IPS-NIHi7 (cell line): Measurements from ENCODE around the gene CCDC12.

Source experiments
- DNase-seq: peaks from one replicate; pipeline ENCODE4 v3.0.0; 2012; ENCODE audit warnings: mixed read lengths; ENCODE audit errors: extremely low spot score

CCDC12 gene

GRCh38 chr3:46976326-46977190 is at the start of gene CCDC12:
TSS of gene CCDC12 (minus strand) at chr3:46976745. CDS start at chr3:46976732, 13 bp downstream.
- peak; percentile 99 for DNase-seq

DNA sequence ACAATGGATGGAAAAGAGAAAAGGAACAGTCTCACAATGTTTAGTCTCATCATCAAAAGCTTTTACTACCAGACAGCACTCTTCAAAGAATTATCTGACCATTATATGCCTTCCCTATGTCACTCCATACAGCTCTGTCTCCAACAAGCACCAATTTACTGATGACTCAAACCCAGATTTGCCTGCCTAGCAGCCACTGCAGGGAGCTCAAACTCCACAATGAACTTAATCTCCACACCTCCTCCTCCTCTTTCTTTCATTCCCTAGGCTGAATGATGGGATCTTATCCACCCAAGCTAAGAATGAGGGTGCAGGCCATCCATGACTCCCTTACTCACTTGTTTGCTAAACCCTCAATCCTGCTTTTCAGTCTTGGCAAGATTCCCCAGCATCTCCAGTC is 48.4 kb upstream of the CCDC12 start:
- peak; percentile 35 for DNase-seq

DNA sequence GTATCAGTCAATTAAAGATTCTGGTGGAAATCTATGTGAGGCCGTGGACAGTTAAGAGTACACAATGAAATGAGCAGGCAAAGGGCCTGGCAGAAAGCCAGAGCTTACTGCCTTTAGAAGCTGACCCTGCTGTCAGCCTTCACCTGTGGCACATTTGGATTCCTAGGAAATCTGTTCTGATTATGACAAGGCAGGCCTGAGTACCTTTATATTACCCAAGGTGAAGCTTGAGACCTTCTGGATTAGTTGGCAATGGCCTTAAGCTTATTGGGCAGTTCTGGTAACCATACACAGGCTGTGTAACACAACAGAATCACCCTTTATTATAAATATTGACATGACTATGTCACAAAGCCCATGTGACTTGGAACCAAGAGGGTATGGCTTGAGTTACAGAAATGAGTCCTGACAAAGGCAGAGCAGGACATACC is 46.1 kb upstream of the CCDC12 start:
- DNase-seq: no peak

GRCh38 chr3:47020311-47020710 is 43.8 kb upstream of the CCDC12 start:
- no peak for DNase-seq

GRCh38 chr3:47019201-47019600 is 42.7 kb upstream of the CCDC12 start:
- DNase-seq: no peak

- DNase-seq: no peak
These were observed 41.7 kb upstream of the CCDC12 start for GRCh38 chr3:47018269-47018611.

DNA sequence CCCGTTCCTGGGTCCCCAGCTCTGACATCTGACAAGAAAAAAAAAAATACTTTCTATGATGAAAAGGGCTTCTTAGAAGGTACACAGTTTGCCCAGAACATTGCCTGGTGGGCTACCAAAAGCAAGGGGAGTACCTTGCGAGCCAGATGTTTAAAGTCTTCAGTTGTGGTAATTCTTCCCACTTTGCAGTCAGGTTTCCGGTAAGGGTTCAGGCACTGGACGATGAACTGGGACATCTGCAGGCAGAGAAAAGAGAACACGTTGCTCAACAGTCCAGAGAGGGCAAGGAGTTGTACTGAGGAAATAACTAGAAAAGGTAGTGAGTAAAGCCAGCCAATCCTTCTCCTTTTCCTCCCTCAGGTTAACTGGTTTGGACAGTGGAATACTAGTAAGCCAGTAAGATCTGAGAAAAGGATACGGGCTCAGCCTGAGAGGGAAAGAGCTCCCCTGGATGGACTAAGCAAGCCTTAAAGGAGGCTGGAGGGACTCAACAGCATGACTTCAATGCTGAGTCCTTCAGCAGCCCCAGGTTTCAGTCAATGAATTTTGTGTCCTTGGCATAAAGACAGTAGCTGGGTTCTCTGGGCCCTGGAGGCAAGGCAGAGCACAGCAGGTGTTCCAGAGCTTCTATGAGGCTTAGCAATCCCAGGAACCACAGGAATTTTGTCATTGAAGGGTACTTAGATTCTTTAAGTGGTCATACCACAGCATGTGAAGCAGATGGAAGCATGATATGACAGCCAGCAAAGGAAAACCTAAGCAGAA is 41.1 kb upstream of the CCDC12 start:
- DNase-seq: no peak

DNA sequence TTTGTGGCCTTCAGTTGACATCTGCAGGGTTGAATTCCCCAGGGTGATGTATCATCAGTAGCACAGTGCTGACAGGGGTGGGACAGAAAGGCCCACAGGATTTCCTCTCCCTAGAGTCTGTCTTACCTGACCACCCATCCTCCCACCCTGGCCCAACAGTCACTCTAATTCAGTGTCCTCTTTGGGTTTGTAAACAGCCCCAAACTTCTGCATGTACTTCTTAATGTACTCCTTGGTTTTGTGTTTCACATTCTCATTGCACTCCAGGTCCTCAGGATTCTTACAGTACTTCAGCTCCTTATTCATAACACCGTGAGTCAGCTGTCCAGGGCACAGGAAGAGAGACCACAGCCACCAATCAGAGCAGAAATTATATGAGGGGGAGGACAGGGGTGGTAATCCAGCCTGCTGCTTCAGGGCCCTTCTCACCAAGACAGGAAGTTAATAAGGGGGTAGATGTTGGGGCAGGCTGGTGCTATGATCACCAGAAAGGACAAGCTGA is 40.4 kb upstream of the CCDC12 start:
- no peak for DNase-seq

DNA sequence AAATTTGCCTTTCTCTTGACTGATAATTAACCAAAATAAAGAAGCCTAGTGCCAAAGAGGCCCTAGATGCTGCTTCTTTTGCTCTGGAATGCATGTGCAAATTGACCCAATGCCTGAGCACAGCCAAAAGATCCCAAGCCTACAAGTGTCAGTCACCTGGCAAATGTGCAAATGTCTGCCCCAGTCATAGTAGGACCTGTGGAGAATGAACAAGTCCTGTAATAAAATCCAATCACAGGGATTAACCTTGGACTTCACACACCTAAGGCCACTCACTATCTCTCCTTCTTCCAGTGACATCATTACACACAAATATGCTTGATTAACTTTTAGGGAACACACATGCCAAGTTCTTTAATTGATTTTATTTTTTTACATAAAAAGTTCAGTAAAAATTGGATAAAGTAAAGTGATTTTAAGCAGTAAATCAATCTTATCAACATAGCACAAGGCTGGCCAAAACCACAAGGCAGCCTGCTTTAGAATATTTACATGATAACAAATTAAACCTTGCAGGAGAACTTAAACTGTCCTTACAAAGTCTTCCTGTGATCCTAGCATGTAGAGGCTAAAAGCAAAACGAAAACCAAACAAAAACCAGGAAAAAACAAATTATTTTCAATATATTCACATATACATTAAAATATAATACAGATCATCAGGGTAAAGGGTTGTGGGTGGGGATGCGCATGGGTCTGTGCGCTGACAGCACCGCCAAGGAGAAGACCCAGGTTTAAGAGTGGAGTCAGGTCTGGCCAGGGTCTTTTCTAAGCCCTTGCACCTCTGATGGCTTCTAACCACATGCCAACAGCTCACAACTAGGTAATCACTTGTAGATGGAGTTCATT is 39.8 kb upstream of the CCDC12 start:
- no peak for DNase-seq

DNA sequence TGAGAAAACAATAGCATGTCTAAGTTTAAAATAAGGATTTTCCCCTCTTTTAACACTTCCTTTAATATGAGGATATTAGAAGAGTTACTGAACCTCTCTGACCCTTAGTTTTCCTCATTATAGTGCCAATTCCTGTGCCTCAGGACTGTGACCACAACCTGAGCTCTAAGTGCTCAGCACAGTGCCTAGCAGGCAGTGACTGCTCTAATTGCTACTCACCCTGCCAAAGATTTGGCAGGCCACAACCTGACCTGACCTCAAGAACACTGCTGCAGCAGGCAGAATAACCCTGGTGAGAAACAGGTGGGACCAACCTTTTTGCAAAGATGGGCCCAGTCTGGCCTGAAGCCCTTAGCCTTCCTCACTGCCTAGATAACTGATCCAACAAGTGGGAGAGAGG is 38.6 kb upstream of the CCDC12 start:
- no peak for DNase-seq

DNA sequence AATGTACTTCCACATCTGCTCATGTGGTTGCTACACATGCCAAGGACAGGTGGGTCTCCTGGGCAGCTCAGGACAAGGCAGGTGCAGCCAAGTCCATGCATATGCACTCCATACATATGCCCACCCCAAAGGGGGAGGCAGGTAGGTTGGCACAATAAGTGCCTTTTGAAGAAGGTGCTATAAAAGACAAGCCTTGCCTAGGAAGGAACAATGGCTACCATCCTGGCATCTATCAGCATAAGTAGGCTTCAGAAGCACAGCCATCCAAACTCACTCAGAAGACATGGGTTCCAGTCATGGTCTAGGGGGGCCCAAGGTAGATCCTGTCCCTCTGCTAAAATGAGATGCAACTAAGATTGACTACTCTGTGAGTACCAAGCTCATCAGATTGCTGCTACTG is 37.5 kb upstream of the CCDC12 start:
- no peak for DNase-seq

DNA sequence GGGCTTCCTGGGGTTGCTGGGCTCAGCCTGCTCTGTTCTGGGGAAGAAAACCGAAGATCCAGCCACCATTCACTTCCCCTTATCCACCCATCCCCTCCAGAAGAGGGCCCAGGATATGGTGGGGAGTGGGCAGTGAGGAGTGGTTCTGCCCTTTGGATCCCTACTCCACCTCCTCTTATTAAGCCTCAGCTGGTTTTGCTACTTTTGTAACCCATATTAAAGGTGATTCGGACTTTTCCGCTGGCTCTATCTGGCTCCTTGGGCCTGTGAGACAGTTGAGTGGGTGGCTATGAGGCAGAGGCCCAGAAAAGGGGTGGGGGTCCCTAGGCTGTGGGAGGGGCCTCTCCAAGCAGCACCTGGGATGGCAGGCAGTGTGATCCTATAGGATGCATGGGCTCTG is 36.7 kb upstream of the CCDC12 start:
- DNase-seq: no peak

- DNase-seq: no peak
These were observed 36.0 kb upstream of the CCDC12 start for GRCh38 chr3:47012342-47013230.

DNA sequence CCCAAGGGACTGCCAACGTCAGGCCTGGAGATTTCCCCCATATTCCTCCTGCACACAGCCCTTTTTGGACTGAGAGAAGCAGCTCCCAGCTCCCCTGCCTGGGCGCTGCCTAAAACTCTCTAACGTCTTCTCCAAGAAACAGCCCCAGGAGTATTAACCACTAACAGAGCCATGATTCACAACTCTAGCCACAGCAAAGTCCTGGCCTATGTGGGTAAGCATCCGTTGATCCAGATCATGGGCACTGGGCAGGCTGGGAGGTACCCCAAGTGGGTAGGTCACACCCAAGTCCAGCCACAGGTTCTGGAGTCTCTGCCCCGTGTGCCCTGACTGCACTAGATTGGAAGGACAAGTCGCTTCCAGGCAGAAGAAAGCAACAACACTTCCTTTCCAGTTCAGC is 34.8 kb upstream of the CCDC12 start:
- DNase-seq: no peak

GRCh38 chr3:47010910-47011309 is 34.4 kb upstream of the CCDC12 start:
- DNase-seq: no peak

DNA sequence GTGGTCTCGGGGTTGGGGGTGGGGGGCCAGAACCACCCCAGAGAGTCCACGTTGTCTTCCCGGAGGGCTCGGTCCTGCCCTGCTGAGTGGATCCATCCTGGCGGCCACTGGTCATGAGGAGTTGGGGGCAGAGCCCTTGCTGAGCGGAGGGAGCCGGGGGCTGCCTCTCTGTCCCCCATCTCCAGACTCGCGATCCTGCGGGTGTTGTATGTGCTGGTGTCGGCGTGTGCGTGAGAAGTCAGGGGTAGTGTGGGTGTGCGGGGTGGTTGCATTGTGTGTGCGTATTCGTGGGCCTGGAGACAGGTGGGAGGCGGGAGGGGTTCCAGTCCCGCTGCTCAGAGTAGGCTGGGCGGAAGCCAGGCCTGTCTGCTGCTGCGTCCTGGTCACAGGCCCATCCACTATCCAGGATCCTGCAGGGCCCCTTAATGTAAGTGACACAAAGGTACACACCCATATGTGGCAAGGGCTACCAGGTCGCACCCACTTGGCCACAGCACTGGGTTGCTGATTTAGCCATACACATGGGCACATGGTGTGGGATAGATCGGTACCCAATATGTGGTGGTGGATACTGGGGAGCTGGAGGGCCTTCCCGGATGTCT is 33.7 kb upstream of the CCDC12 start:
- DNase-seq: peak; percentile 39

- peak; percentile 96 for DNase-seq
These were observed 32.9 kb upstream of the CCDC12 start for GRCh38 chr3:47009225-47010110.

GRCh38 chr3:47008851-47009224 is 32.3 kb upstream of the CCDC12 start:
- no peak for DNase-seq

DNA sequence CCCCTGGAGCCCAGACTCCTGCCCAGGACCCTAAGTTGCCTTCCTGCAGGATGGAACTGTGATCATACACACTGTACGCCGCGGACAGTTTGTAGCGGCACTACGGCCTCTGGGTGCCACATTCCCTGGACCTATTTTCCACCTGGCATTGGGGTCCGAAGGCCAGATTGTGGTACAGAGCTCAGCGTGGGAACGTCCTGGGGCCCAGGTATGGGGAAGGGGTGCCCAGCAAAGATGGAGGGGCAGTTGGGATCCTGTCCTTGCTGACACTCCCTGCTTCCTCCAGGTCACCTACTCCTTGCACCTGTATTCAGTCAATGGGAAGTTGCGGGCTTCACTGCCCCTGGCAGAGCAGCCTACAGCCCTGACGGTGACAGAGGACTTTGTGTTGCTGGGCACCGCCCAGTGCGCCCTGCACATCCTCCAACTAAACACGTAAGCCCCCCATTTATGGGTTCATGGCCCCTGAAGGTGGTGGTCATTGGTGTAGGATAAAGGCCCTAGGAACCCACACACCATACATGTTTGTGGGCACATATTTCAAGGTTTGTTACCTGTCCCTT is 31.8 kb upstream of the CCDC12 start:
- DNase-seq: no peak
